B cell (primary cell): Measurements from ENCODE around the gene L3MBTL3.

ENCODE experiments used
- CTCF ChIP-seq: fragments of 200-600 bp; IDR thresholded peaks from one replicate; pipeline ENCODE4 v1.8.0; 2022; ENCODE audit warnings: antibody characterized with exemption, mild to moderate bottlenecking
- EZH2 ChIP-seq: IDR thresholded peaks from 2 replicates; pipeline ENCODE4 v1.6.1; 2012; ENCODE audit warnings: borderline replicate concordance, low read depth, mild to moderate bottlenecking, moderate library complexity, low read length; ENCODE audit not compliant: insufficient read depth, poor library complexity, severe bottlenecking

DNA sequence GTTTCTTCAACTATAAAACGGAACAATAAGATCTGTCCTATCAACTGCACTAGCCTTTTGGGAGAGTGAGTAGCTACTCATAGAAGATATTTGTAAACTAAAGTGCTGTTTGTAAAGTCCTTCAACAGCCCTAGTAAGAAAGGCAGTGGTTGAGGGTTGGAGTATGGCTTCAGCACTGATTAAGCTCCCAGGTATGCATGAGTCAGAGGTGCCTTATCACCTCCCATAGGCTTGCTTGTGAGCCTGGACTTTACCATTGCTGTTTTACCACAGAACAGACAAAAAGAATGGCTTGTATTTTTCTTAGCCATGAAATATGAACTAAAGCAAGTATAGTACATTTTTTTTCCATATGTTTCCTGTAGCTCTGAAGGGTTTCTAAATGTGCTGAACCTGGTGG lies 160.3 kb downstream of the L3MBTL3 start:
- TF ChIP-seq CTCF (no peak), EZH2 (no peak)
